Omental fat pad (tissue), 4 donors: Measurements from ENCODE around the gene PACS2. TPM values are rescaled to one million over a fixed set of nuclear protein-coding genes. Genes with fewer than 3 reads are reported as not detected.

ENCODE experiments used
- ATAC-seq: fragments of 150-250 bp; one replicate; pipeline ENCODE4 v1.9.1; 2016; ENCODE audit warnings: mild to moderate bottlenecking, moderate library complexity; ENCODE audit not compliant: low FRiP score
- DNase-seq: peaks from one replicate; pipeline ENCODE4 v3.0.0-alpha.2; 2019; ENCODE audit warnings: low spot score
- CTCF ChIP-seq, 3 donors: fragments of 450-650 bp; IDR thresholded peaks; one replicate each; pipeline ENCODE4 v1.5.1; 2016 to 2017; ENCODE audit warnings: antibody characterized with exemption in 3 of 3, mild to moderate bottlenecking in 3 of 3, moderate library complexity in 2 of 3
- total RNA-seq, 4 donors: library from RNA; depleted of rRNA; stranded (reverse); fragments of >200 nt; gene quantifications; one replicate each; pipeline ENCODE4 v1.1.0, GENCODE V29; 2016

Gene PACS2
- total RNA-seq, 4 donors from 2014 or later = 47.5 to 78.5 (median 68.9) TPM

DNA sequence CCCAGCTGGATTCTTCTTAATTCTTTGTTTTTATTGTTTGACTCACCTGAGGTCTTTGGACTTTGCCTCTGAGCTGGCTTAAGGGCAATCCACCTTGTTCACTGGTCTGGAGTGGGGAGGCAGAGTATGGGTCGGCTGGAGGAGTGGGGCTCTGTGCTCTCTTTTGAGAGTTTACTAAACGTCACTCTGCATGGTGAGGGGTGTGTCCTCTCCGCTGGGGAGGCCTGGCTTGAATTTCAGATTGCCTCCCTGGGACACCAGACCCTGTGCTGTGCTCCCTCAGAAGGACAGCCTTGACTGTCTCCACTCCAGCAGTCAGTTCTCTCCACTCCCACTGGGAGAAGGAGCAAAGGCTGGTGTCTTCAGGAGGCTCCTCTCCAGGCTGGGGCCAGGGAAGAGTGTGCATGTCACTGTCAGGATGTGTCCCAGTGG is 103.2 kb downstream of the PACS2 start:
- DNase-seq (no peak), ATAC-seq (no peak)
- TF ChIP-seq CTCF (IDR thresholded peaks at IDR 0.05) = no peak

GRCh38 chr14:105418269-105419194 is 104.0 kb downstream of the PACS2 start:
- DNase-seq (no peak), ATAC-seq (no peak)
- TF ChIP-seq CTCF (IDR thresholded peaks at IDR 0.05) = no peak

- no peak for TF ChIP-seq CTCF (IDR thresholded peaks at IDR 0.05)
- DNase-seq = no peak
Measured at GRCh38 chr14:105419195-105420091, 104.9 kb downstream of the PACS2 start, which contains the start of gene MTA1. Gene MTA1, plus strand, starts transcription at chr14:105419827. Its CDS starts 209 bp downstream, at chr14:105420036.

GRCh38 chr14:105420101-105420973 is 105.8 kb downstream of the PACS2 start:
- no peak for TF ChIP-seq CTCF (IDR thresholded peaks at IDR 0.05)
- DNase-seq (no peak), ATAC-seq (no peak)

More at GRCh38 chr14:105419195-105420091, 104.9 kb downstream of the PACS2 start, which contains the start of gene MTA1:
- ATAC-seq = peak; percentile 59

DNA sequence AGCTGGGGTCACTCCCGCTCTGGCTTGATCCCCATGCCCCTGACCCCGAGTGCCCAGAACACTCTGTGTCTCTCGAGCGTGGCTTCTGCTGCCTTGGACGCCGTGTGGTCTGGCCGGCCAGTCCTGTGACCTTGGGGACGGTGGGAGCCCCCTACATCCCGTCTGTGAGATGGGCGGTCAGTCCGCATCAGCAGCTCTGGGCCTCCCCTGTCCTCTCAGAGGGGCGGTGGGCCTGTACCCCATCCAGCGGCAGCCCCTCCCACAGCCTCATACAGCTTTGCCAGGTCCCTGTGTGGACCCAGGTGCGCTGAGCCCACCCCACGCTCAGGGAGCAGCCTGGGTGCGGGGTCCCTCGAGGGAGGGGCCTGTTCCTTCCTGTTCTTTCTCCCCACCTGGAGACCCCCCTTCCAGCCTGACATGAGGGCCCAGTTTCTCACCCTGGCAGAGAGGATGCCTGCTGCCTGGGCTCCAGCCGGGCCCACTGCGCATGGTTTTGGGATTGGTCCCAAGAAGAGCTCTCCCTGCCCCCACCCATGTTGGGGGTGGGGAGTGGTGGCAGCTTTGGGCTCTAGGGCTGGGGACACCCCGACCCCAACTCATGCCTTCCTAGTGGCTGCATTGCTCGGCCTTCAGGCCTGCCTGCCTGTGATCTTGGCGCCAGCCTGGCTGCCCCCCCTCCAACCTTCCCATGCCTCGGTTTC is 106.6 kb downstream of the PACS2 start:
- DNase-seq (no peak), ATAC-seq (no peak)
- no peak for TF ChIP-seq CTCF (IDR thresholded peaks at IDR 0.05)
